Epithelial cell of prostate (primary cell): ENCODE data around the gene TAS1R3.

Experiments
- DNase-seq: peaks from one replicate; pipeline ENCODE4 v3.0.0-alpha.2; 2011; ENCODE audit warnings: low read depth, low spot score
- H3K27ac ChIP-seq: fragments of 450-650 bp; 2 replicates; pipeline ENCODE4 v1.5.1; 2017; ENCODE audit warnings: mild to moderate bottlenecking

Gene TAS1R3

GRCh38 chr1:1335792-1336248 is 4.7 kb downstream of the TAS1R3 start:
- H3K27ac ChIP-seq, result no peak overlapping the region
- no peak for DNase-seq

GRCh38 chr1:1336446-1336845 is 5.4 kb downstream of the TAS1R3 start:
- no peak for DNase-seq

GRCh38 chr1:1336931-1337792 is 6.1 kb downstream of the TAS1R3 start:
- no peak overlapping the region for H3K27ac ChIP-seq
- DNase-seq, result no peak

More at GRCh38 chr1:1336446-1336845, 5.4 kb downstream of the TAS1R3 start:
- no peak overlapping the region for H3K27ac ChIP-seq

GRCh38 chr1:1337793-1338147 is 6.7 kb downstream of the TAS1R3 start:
- DNase-seq, result no peak
- no peak overlapping the region for H3K27ac ChIP-seq

- no peak for DNase-seq
- no peak overlapping the region for H3K27ac ChIP-seq
Observed at GRCh38 chr1:1338278-1338677, 7.2 kb downstream of the TAS1R3 start.

- no peak for DNase-seq
- H3K27ac ChIP-seq, result no peak overlapping the region
Observed at GRCh38 chr1:1340185-1340584, 9.1 kb downstream of the TAS1R3 start.

GRCh38 chr1:1340791-1341548 is 9.9 kb downstream of the TAS1R3 start:
- H3K27ac ChIP-seq, result no peak overlapping the region
- no peak for DNase-seq

- no peak overlapping the region for H3K27ac ChIP-seq
- DNase-seq, result no peak
Observed at GRCh38 chr1:1341549-1342021, 10.5 kb downstream of the TAS1R3 start.

- no peak for DNase-seq
- peak overlapping the region; percentile 5 for H3K27ac ChIP-seq
Observed at GRCh38 chr1:1342061-1342562, 11.0 kb downstream of the TAS1R3 start.

- no peak for DNase-seq
- H3K27ac ChIP-seq, result peak overlapping the region; percentile 98
Observed at GRCh38 chr1:1342584-1343115, 11.6 kb downstream of the TAS1R3 start.

GRCh38 chr1:1343811-1344421 is 12.8 kb downstream of the TAS1R3 start:
- H3K27ac ChIP-seq, result peak overlapping the region; percentile 98
- DNase-seq, result no peak

GRCh38 chr1:1344655-1345361 is 13.7 kb downstream of the TAS1R3 start:
- peak; percentile 78 for DNase-seq
- peak overlapping the region; percentile 98 for H3K27ac ChIP-seq

- peak overlapping the region; percentile 98 for H3K27ac ChIP-seq
- no peak for DNase-seq
Observed at GRCh38 chr1:1345384-1345783, 14.3 kb downstream of the TAS1R3 start.

- no peak for DNase-seq
- H3K27ac ChIP-seq, result peak overlapping the region; percentile 98
Observed at GRCh38 chr1:1345860-1346500, 14.9 kb downstream of the TAS1R3 start.

- peak overlapping the region; percentile 98 for H3K27ac ChIP-seq
- no peak for DNase-seq
Observed at GRCh38 chr1:1346501-1346890, 15.4 kb downstream of the TAS1R3 start.

GRCh38 chr1:1347026-1347595 is 16.0 kb downstream of the TAS1R3 start:
- DNase-seq, result no peak
- peak overlapping the region; percentile 98 for H3K27ac ChIP-seq

GRCh38 chr1:1347663-1348419 is 16.8 kb downstream of the TAS1R3 start:
- DNase-seq, result no peak
- H3K27ac ChIP-seq, result peak overlapping the region; percentile 98
